Spinal cord (tissue), 10 donors: ENCODE results near the gene LRRC36. TPM values are rescaled to one million over a fixed set of nuclear protein-coding genes. Genes with fewer than 3 reads are reported as not detected.

Experiments used
- DNase-seq, 6 donors: peaks; one replicate each; pipeline versions ENCODE4 v3.0.0 to v3.0.0-alpha.2; 2013 to 2015; ENCODE audit warnings: low spot score in 6 of 6, low read depth in 4 of 6
- H3K27ac ChIP-seq: one replicate; pipeline ENCODE4 v1.5.1; 2013; ENCODE audit warnings: low read depth, low read length, control low read depth
- H3K27me3 ChIP-seq: one replicate; pipeline ENCODE4 v1.6.1; 2013; ENCODE audit warnings: low read length; ENCODE audit not compliant: control insufficient read depth, insufficient read depth
- H3K36me3 ChIP-seq: one replicate; pipeline ENCODE4 v1.6.1; 2013; ENCODE audit warnings: low read length; ENCODE audit not compliant: control insufficient read depth, insufficient read depth
- H3K4me1 ChIP-seq: one replicate; pipeline ENCODE4 v1.6.1; 2013; ENCODE audit warnings: low read length; ENCODE audit not compliant: control insufficient read depth, insufficient read depth
- H3K4me3 ChIP-seq: one replicate; pipeline ENCODE4 v1.5.1; 2013; ENCODE audit warnings: low read depth, low read length, control low read depth
- H3K9me3 ChIP-seq: one replicate; pipeline ENCODE4 v1.6.1; 2013; ENCODE audit warnings: low read length; ENCODE audit not compliant: control insufficient read depth, insufficient read depth
- WGBS: methylation state at CpG from one replicate; pipeline ENCODE4 v1.1.5; 2013; ENCODE audit warnings: missing lambda C conversion rate; ENCODE audit not compliant: insufficient coverage; 5-methylcytosine and 5-hydroxymethylcytosine counted together
- polyA plus RNA-seq, 2 donors: library from polyadenylated mRNA; unstranded; fragments of 120-200 nt; gene quantifications; one replicate each; pipeline ENCODE4 v1.2.1, GENCODE V29; 2013; ENCODE audit not compliant: insufficient read length in 2 of 2
- total RNA-seq, 2 donors: library from RNA; depleted of rRNA in 1 of 2; stranded (reverse); fragments of 120-200 nt in 1 of 2; fragments of >200 nt in 1 of 2; gene quantifications; one replicate each; pipeline versions ENCODE4 v1.2.3 to v1.2.4, GENCODE V29; 2013 to 2014
- donor health status: healthy.

The LRRC36 gene
- total and polyA plus RNA-seq, 4 donors: 4.3 to 10.9 (median 5.8) TPM

- Histone ChIP-seq H3K27ac (no peak overlapping the region), H3K27me3 (peaks cover 5% of the 10 kb centered on the region), H3K4me3 (no peak overlapping the region), H3K9me3 (no peaks in the 10 kb centered on the region), H3K4me1 (peaks cover 13% of the 10 kb centered on the region), H3K36me3 (peaks cover 24% of the 10 kb centered on the region)
- WGBS: 98% methylated on average over 10 of the region's 10 CpGs
- no peak for DNase-seq
Observed at GRCh38 chr16:67282447-67282805, 44.2 kb upstream of the LRRC36 start.

GRCh38 chr16:67283039-67283825 lies 43.4 kb upstream of the LRRC36 start:
- Histone ChIP-seq H3K4me1 (peaks cover 13% of the 10 kb centered on the region), H3K27me3 (peaks cover 5% of the 10 kb centered on the region), H3K36me3 (peaks cover 28% of the 10 kb centered on the region), H3K27ac (no peak overlapping the region), H3K4me3 (no peak overlapping the region), H3K9me3 (no peaks in the 10 kb centered on the region)
- no peak for DNase-seq
- WGBS: 87% methylated on average over 7 of the region's 7 CpGs

- peaks cover 29% of the 10 kb centered on the region for H3K36me3 ChIP-seq
- no peaks in the 10 kb centered on the region for H3K9me3 ChIP-seq
- H3K4me3 ChIP-seq: no peak overlapping the region
- DNase-seq: no peak
- peaks cover 7% of the 10 kb centered on the region for H3K4me1 ChIP-seq
- no peaks in the 10 kb centered on the region for H3K27me3 ChIP-seq
- no peak overlapping the region for H3K27ac ChIP-seq
- 92% methylated on average over 21 of the region's 21 CpGs for WGBS
Observed at GRCh38 chr16:67283826-67284555, 42.6 kb upstream of the LRRC36 start.

- peaks cover 7% of the 10 kb centered on the region for H3K4me1 ChIP-seq
- H3K36me3 ChIP-seq: peaks cover 29% of the 10 kb centered on the region
- WGBS: 71% methylated on average over 34 of the region's 34 CpGs
- no peaks in the 10 kb centered on the region for H3K27me3 ChIP-seq
- H3K4me3 ChIP-seq: no peak overlapping the region
- H3K9me3 ChIP-seq: no peaks in the 10 kb centered on the region
- peak in 2 of 6 donors; percentile 22 to 47 for DNase-seq
- H3K27ac ChIP-seq: no peak overlapping the region
Observed at GRCh38 chr16:67284699-67285646, 41.6 kb upstream of the LRRC36 start.

- 92% methylated on average over 28 of the region's 28 CpGs for WGBS
Observed at GRCh38 chr16:67286441-67287235, 40.0 kb upstream of the LRRC36 start.

GRCh38 chr16:67287960-67288359 lies 38.7 kb upstream of the LRRC36 start:
- H3K27me3 ChIP-seq: no peaks in the 10 kb centered on the region
- no peak overlapping the region for H3K27ac ChIP-seq
- no peak overlapping the region for H3K4me3 ChIP-seq
- DNase-seq: no peak
- WGBS: 93% methylated on average over 13 of the region's 14 CpGs
- peaks cover 7% of the 10 kb centered on the region for H3K4me1 ChIP-seq
- no peaks in the 10 kb centered on the region for H3K9me3 ChIP-seq
- H3K36me3 ChIP-seq: peaks cover 26% of the 10 kb centered on the region

More at GRCh38 chr16:67286441-67287235, 40.0 kb upstream of the LRRC36 start:
- H3K36me3 ChIP-seq: peaks cover 29% of the 10 kb centered on the region
- H3K4me1 ChIP-seq: peaks cover 7% of the 10 kb centered on the region
- no peak for DNase-seq
- no peaks in the 10 kb centered on the region for H3K27me3 ChIP-seq
- no peak overlapping the region for H3K27ac ChIP-seq
- H3K9me3 ChIP-seq: no peaks in the 10 kb centered on the region
- H3K4me3 ChIP-seq: no peak overlapping the region

- Histone ChIP-seq H3K4me3 (no peak overlapping the region), H3K27me3 (no peaks in the 10 kb centered on the region), H3K9me3 (no peaks in the 10 kb centered on the region), H3K36me3 (peaks cover 12% of the 10 kb centered on the region), H3K4me1 (no peaks in the 10 kb centered on the region), H3K27ac (no peak overlapping the region)
- 85% methylated on average over 7 of the region's 7 CpGs for WGBS
- DNase-seq: no peak
Observed at GRCh38 chr16:67291461-67291860, 35.2 kb upstream of the LRRC36 start.

GRCh38 chr16:67294171-67294757 lies 32.4 kb upstream of the LRRC36 start:
- H3K36me3 ChIP-seq: no peaks in the 10 kb centered on the region
- no peaks in the 10 kb centered on the region for H3K4me1 ChIP-seq
- no peak overlapping the region for H3K27ac ChIP-seq
- no peaks in the 10 kb centered on the region for H3K9me3 ChIP-seq
- no peaks in the 10 kb centered on the region for H3K27me3 ChIP-seq
- WGBS: 100% methylated on average over 2 of the region's 4 CpGs
- no peak overlapping the region for H3K4me3 ChIP-seq
- no peak for DNase-seq
